Mucosa of gallbladder (tissue), 1 donor: ENCODE data around the gene KCNS1. TPM values are rescaled to one million over a fixed set of nuclear protein-coding genes. Genes with fewer than 3 reads are reported as not detected.
"Not testable (repeated sequence)": the region's sequence is repeated elsewhere in the genome, so short reads cannot be mapped to it uniquely, and the experiment has no call there.

Experiments used
- DNase-seq: peaks from one replicate; pipeline ENCODE4 v3.0.0-alpha.2; 2020; ENCODE audit warnings: low spot score
- total RNA-seq: library from RNA; stranded (reverse); gene quantifications from one replicate; pipeline ENCODE4 v1.2.1, GENCODE V29; 2021
- donor health status: DM: no; HTN: no; CAD: no.

KCNS1 gene
- total RNA-seq = 11.2 TPM

GRCh38 chr20:45100563-45101245, at the start of gene KCNS1:
TSS of gene KCNS1 (minus strand) at chr20:45101127. CDS start at chr20:45099236, 1,891 bp downstream.
- peak; percentile 53 for DNase-seq

- DNase-seq = no peak
These were observed 48.1 kb upstream of the KCNS1 start for GRCh38 chr20:45149062-45149461.

GRCh38 chr20:45140836-45141235, 39.9 kb upstream of the KCNS1 start:
- no peak for DNase-seq

- not testable (repeated sequence) for DNase-seq
These were observed 38.9 kb upstream of the KCNS1 start for GRCh38 chr20:45139733-45140375.

GRCh38 chr20:45138561-45139300, 37.8 kb upstream of the KCNS1 start:
- peak; percentile 65 for DNase-seq

- no peak for DNase-seq
These were observed 36.0 kb upstream of the KCNS1 start for GRCh38 chr20:45136911-45137310.

- DNase-seq = no peak
These were observed 27.2 kb upstream of the KCNS1 start for GRCh38 chr20:45128099-45128498.

GRCh38 chr20:45124365-45124764, 23.4 kb upstream of the KCNS1 start, which contains the start of gene WFDC12:
TSS of gene WFDC12 (minus strand) at chr20:45124465. CDS start at chr20:45124447, 18 bp downstream.
- no peak for DNase-seq

- DNase-seq = no peak
These were observed 20.5 kb upstream of the KCNS1 start for GRCh38 chr20:45121388-45121787.

- DNase-seq = no peak
These were observed 18.8 kb upstream of the KCNS1 start for GRCh38 chr20:45119556-45120266.

GRCh38 chr20:45118028-45118427, 17.1 kb upstream of the KCNS1 start:
- no peak for DNase-seq

- DNase-seq = peak; percentile 74
These were observed 16.7 kb upstream of the KCNS1 start for GRCh38 chr20:45117581-45117980.

GRCh38 chr20:45115829-45116228, 14.9 kb upstream of the KCNS1 start:
- DNase-seq = no peak

- no peak for DNase-seq
These were observed 14.5 kb upstream of the KCNS1 start for GRCh38 chr20:45115386-45115774.

- DNase-seq = peak; percentile 8
These were observed 13.8 kb upstream of the KCNS1 start, which contains the start of gene WFDC5 for GRCh38 chr20:45114465-45115385. TSS of gene WFDC5 (minus strand) at chr20:45115174. CDS start at chr20:45115083, 91 bp downstream.

- DNase-seq = no peak
These were observed 12.9 kb upstream of the KCNS1 start for GRCh38 chr20:45113865-45114264.

GRCh38 chr20:45112754-45113153, 11.8 kb upstream of the KCNS1 start:
- no peak for DNase-seq

GRCh38 chr20:45111799-45112471, 11.0 kb upstream of the KCNS1 start:
- peak; percentile 9 for DNase-seq

GRCh38 chr20:45111285-45111684, 10.4 kb upstream of the KCNS1 start:
- no peak for DNase-seq

GRCh38 chr20:45110301-45110700, 9.4 kb upstream of the KCNS1 start:
- DNase-seq = no peak
